ENCODE results near the gene APBB1. TPM values are rescaled to one million over a fixed set of nuclear protein-coding genes. Genes with fewer than 3 reads are reported as not detected.

Gene APBB1
- total RNA-seq, 1 experiment from 2014 or later = 12.4 TPM

- ChIA-PET POLR2A (no interaction called here), RAD21 (ENCODE audit: low non-redundant PET in 1 of 2, low total read pairs in 2 of 2, uncharacterized antibody in 2 of 2, unreplicated experiment in 2 of 2) (no interaction called here), CTCF (interaction anchor here (0.9 to 5.1 kb wide), 5 partner anchors 8 to 331 kb away, joined by 3 to 67 read pairs (median 5); no protein-coding TSS in a partner anchor)
- no TSS peak for BruUV-seq (replicated peaks)
- no peaks in the 10 kb centered on the region for H4K20me1 ChIP-seq (ENCODE audit: insufficient read depth)
- H3K27me3 ChIP-seq (ENCODE audit: insufficient read depth, low read length) = no peaks in the 10 kb centered on the region
- 0 out of 2 replicates have a peak, but pooled peaks cover 3% of the 10 kb centered on the region for H3K9me2 ChIP-seq (ENCODE audit: insufficient read depth)
- H3K4me3 ChIP-seq (replicated peaks in 1 of 2; ENCODE audit: low read depth in 1 of 2, low read length in 2 of 2) = no peak overlapping the region
- no peaks in the 10 kb centered on the region for H3K9me3 ChIP-seq (ENCODE audit: control insufficient read depth in 1 of 2, insufficient read depth in 1 of 2, low read depth in 1 of 2, low read length in 2 of 2)
- no peak overlapping the region for H3K4me2 ChIP-seq (ENCODE audit: low read length)
- H3K27ac ChIP-seq (ENCODE audit: low read depth, low read length) = no peak overlapping the region
- H3K79me2 ChIP-seq (ENCODE audit: insufficient read depth, low read length) = no peaks in the 10 kb centered on the region
- ATAC-seq = no peak
- TF ChIP-seq SRF (IDR thresholded peaks at IDR 0.05; ENCODE audit: low read depth) (no peak), ZNF274 (IDR thresholded peaks at IDR 0.05; ENCODE audit: low read depth, low read length) (no peak), EGR1 (IDR thresholded peaks at IDR 0.05; ENCODE audit: low read depth) (no peak), POLR2A (IDR thresholded peaks at IDR 0.05; ENCODE audit: borderline replicate concordance, extremely low read depth, insufficient read depth, insufficient read length) (no peak), CTCF (IDR thresholded peaks at IDR 0.05 in 2 of 3, conservative IDR thresholded peaks at IDR 0.05 in 1 of 3; ENCODE audit: borderline replicate concordance in 1 of 3, insufficient read depth in 1 of 3, low read depth in 2 of 3, low read length in 2 of 3) (no peak), EZH2 (IDR thresholded peaks at IDR 0.05) (no peak), FOSL1 (IDR thresholded peaks at IDR 0.05; ENCODE audit: low read depth) (no peak), ATF3 (IDR thresholded peaks at IDR 0.05) (no peak), ZFX (IDR thresholded peaks at IDR 0.05) (no peak), SIN3A (IDR thresholded peaks at IDR 0.05; ENCODE audit: low read depth) (no peak), POLR2AphosphoS5 (IDR thresholded peaks at IDR 0.05; ENCODE audit: low read depth, low read length) (no peak), CBX3 (IDR thresholded peaks at IDR 0.05; ENCODE audit: low read depth) (no peak), RAD21 (IDR thresholded peaks at IDR 0.05; ENCODE audit: low read depth) (no peak), SP1 (IDR thresholded peaks at IDR 0.05; ENCODE audit: low read depth) (no peak), JUND (IDR thresholded peaks at IDR 0.05) (no peak)
- H3K4me1 ChIP-seq (ENCODE audit: control insufficient read depth in 1 of 2, insufficient read depth in 2 of 2, low read length in 2 of 2) = peaks cover 5 to 16% of the 10 kb centered on the region in 2 experiments; a peak in 3 of 4 replicates
- no peak overlapping the region for H3K9ac ChIP-seq (ENCODE audit: low read length)
- intact Hi-C loops (cut with micrococcal nuclease) = loop anchor here (10.0 kb wide), 1 partner anchor 540 kb away; no protein-coding TSS in a partner anchor
- no peaks in the 10 kb centered on the region for H3K36me3 ChIP-seq (ENCODE audit: control insufficient read depth in 1 of 2, insufficient read depth in 2 of 2, low read length in 2 of 2)
- no peak for DNase-seq (ENCODE audit: low read depth, low spot score)
- H2AFZ ChIP-seq (ENCODE audit: low read depth, low read length, poor library complexity, severe bottlenecking) = no peak overlapping the region
These were observed 64.0 kb downstream of the APBB1 start for GRCh38 chr11:6354651-6355485.

Data from HCT116 (cell line).